Measurements from ENCODE around the gene SMOC1.

Gene SMOC1, protein sequence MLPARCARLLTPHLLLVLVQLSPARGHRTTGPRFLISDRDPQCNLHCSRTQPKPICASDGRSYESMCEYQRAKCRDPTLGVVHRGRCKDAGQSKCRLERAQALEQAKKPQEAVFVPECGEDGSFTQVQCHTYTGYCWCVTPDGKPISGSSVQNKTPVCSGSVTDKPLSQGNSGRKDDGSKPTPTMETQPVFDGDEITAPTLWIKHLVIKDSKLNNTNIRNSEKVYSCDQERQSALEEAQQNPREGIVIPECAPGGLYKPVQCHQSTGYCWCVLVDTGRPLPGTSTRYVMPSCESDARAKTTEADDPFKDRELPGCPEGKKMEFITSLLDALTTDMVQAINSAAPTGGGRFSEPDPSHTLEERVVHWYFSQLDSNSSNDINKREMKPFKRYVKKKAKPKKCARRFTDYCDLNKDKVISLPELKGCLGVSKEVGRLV

GRCh38 chr14:69879175-69880043 lies at the start of gene SMOC1:
Gene SMOC1, plus strand, starts transcription at chr14:69879416. Its CDS starts 263 bp downstream, at chr14:69879679.
- peak; percentile 70 for DNase-seq (ENCODE audit: low spot score)

DNA sequence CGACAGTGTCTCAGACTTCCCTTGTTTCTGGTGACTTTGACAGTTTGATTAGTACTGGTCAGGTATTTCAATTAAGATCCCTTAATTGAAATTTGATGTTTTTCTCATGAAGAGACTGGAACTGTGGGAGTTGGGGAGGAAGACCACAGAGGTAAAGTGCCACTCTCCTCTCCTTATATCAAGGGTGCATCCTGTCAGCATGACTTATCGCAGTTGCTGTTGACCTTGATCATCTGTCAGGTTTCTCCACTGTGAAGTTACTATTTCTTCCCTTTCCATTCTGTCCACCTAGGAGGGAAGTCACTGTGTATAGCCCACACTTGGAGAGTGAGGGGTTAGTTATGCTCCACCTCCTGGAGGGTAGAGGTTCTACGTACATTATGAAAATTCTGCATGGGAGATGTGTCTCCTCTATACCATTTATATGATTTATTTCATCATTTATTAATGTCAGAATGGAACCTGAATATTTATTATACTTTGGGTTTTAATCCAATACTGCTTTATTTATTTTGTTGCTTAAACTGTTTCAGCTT lies 40.3 kb upstream of the SMOC1 start:
- DNase-seq (ENCODE audit: low spot score) = no peak

DNA sequence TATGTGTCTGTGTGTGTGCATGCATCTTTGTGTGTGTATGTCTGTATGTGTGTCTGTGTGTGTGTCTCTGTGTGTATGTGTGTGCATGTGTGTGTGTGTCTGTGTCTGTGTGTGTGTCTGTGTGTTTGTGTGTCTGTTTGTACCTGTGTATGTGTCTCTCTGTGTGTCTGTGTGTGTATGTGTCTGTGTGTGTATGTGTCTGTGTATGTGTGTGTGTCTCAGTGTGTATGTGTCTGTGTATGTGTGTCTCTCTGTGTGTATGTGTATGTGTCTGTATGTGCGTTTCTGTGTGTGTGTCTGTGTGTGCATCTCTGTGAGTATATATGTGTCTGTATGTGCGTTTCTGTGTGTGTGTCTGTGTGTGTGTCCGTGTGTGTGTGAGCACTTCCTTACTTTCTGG lies 39.6 kb upstream of the SMOC1 start:
- no peak for DNase-seq (ENCODE audit: low spot score)

DNA sequence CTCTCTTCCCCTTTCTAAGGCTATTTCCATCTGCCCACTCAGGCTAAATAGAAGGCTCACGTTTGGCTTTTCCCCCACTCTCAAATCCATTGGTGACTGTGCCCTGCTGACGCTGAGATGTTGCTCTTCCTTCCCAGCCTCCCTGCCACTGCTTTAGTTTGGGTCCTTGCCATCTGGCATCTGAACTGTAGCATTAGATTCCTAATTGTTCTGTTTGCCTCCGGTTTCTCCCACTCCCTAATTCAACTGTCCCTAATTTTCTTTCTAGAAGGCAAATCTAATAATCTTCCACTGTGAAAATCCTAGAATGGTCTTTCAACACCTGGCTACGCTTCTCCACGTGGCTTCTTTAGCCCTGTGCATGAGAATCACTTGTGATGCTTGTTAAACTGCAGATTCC lies 37.6 kb upstream of the SMOC1 start:
- no peak for DNase-seq (ENCODE audit: low spot score)

DNA sequence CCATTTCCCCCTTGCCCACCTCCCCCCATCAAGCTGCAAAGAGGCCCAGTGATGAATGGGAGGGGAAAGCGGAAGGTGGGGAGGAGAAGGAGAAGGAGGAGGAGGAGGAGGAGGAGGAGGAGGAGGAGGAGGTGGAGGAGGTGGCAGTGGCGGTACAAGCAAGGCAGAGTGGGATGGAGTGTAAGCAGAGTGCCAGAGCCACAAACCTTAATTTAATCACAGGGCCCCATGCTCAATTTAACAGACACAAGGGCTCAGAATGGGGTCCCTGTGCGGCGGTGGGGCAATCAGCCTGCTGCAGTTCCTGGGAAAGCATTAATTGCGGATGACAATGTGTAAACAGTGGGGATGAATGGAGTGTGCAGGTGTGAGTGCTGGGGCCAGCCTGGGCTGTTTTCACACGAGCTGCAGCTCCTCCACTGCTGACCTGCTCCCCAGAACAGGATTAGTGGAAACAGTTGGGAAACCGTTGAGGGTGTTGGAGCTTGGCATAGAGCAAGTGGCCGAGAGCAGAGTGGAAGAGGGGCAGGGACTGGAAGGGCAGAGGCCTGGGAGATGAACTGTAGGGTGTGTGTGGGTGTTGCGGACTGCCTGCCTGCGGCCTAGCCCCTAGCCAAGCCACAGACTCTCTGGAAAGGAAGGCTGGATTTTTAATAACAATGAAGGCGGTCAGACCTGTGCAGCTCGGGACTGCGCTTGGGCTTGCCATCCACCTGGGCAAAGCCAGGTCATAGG lies 36.4 kb upstream of the SMOC1 start:
- DNase-seq (ENCODE audit: low spot score) = no peak

DNA sequence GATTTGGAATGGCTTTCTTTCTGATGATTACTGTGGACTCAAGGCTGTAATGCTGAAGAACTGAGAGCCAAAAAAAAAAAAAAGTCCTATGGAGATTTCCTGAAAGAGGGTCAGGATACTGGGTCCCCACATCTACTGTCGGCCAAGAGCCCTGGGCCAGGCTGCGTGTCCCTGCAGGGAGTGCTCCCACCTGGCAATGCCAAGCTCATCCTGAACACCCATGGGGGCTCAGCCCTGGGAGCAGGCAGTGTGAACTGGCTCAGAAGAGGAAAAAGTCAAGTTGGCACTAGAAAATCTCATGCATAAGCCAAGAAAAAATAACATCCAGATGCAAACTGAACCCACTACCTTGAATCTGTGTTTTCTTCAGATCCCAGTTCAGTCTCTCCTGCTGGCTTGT lies 35.0 kb upstream of the SMOC1 start:
- no peak for DNase-seq (ENCODE audit: low spot score)

GRCh38 chr14:69845050-69845581 lies 34.1 kb upstream of the SMOC1 start:
- no peak for DNase-seq (ENCODE audit: low spot score)

GRCh38 chr14:69845787-69846186 lies 33.4 kb upstream of the SMOC1 start:
- DNase-seq (ENCODE audit: low spot score) = no peak

DNA sequence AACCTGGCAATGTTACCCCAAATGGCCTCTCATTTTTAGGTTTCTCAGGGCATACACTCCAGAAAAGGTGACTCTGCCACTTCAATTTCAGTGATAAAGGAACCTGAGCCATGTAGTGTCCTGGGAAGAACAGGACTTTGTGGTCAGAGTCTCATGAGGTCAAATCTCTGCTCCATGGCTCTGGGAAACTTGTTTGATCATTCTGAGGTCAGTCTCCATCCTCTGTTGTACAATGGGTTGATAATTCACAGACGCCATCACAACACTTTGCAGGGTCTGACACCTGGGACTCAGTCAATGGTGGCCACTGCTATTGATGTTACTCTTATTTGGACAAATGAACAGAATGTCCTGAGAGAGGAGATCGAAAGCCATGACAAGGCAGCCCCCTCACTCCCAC lies 31.1 kb upstream of the SMOC1 start:
- DNase-seq (ENCODE audit: low spot score) = no peak

DNA sequence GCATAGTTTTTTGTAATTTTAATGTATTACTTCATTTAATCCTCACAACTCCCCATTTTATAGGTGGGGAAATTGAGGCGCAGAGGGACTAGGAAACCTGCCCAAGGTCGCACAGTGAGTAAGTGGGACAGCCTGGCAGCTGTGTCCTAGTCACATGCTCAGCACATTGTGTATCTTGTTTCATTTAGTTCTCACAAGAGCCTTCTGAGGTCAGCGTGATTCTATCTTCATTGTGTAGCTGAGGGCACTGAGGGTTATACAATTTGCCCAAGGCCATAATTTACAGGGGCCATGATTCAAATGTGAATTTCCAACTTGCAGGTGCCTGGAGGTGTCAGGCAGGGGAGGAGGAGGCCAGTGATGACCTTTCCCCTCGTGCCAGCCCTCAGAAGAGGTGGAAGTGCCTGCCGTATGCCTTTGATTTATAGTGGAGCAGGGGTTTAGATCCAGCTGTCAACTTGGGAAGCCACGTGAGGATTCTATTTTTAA lies 30.3 kb upstream of the SMOC1 start:
- DNase-seq (ENCODE audit: low spot score) = no peak

- no peak for DNase-seq (ENCODE audit: low spot score)
These were observed 29.0 kb upstream of the SMOC1 start for GRCh38 chr14:69850086-69850735.

DNA sequence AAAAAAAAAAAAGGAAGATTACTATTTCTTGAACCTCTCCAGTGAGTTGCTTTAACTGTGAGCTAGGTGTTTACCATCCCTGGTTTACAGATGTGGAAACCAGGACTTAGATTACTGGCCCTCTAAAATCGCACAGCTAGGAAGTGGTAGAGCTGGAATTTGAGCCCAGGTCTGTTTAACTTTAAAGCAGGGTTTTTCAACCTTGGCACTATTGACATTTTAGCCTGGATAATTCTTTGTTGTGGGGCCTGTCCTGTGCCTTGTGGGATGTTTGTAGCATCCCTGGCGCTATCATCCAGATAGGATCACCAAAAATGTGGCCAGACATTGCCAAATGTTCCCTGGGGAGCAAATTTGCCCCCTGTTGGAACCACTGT lies 28.5 kb upstream of the SMOC1 start:
- DNase-seq (ENCODE audit: low spot score) = no peak

DNA sequence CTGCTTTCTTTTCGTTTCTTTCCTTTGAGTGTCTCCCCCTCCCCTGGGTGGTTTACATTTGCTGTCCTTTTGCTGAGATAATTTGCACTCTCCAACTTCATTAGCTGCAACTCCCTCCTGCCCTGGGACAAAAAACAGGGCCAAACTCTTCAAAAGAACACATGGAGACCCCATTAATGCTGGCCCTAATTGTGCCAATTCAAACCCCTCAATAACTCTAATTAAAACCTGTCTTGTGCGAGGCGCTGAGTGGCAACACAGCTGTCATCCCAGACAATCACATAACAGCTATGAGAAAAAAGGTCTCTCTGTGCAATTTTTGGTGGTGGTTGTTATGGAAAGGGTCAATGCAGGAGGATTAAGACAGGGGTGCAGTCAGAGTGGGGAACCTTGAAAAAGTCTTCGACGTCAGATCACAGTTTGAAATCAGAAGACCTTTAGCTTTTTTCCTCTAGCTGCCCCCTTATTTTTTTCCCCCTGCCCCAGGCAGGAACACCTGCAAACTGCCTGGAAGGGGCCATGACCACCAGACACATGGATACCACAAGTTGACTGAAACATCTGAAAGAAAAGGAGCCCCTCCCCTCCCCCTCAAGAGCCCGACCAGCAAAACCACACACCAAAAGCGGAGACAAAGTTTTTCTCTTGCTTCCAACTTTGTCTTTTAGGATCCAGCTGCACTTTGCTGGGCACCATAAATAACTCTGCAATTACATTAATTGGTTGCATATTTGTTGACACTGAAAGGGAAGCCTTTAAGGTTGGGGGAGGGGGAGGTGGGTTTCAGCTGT lies 26.5 kb upstream of the SMOC1 start:
- no peak for DNase-seq (ENCODE audit: low spot score)

DNA sequence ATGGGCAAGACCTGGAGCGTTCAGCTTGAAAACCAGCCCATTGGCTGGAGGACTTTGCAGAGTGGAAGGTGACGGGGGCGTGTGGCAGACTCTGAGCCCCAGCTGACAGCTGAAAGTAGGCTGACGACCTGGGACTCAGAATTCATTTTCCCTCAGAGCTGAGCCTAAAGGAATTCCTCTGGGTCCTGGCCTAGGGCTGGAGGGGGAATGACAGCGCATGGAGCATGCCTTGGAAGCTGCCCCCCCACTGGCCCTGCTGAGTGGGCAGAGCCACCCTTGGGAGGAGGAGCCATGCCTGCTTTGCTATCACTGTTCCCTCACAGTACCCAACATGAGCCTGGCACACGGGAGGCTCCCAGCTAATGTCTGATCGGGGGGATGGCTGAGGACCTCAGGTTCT lies 25.4 kb upstream of the SMOC1 start:
- DNase-seq (ENCODE audit: low spot score) = no peak

GRCh38 chr14:69854598-69854997 lies 24.6 kb upstream of the SMOC1 start:
- DNase-seq (ENCODE audit: low spot score) = no peak

- no peak for DNase-seq (ENCODE audit: low spot score)
These were observed 23.9 kb upstream of the SMOC1 start for GRCh38 chr14:69855180-69855832.

DNA sequence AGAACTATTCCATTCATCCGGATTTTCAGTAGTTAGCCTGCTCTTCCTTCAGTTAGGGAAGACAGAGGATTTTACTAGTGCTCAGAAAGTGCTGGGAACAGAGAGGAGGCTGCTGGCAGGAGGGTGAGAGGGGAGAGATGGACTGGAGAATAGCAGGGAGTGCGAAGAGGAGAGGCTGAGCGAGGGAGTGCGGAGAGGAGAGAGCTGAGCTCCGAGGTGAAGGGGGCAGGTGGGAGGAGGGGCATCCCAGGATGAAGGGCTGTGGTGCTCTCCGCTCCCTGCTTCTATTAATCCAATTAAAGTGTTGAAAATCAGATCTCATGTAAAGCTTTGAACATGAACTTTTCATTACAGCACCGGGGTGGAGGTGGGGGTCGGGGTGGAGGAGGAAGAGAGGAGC lies 20.4 kb upstream of the SMOC1 start:
- no peak for DNase-seq (ENCODE audit: low spot score)

DNA sequence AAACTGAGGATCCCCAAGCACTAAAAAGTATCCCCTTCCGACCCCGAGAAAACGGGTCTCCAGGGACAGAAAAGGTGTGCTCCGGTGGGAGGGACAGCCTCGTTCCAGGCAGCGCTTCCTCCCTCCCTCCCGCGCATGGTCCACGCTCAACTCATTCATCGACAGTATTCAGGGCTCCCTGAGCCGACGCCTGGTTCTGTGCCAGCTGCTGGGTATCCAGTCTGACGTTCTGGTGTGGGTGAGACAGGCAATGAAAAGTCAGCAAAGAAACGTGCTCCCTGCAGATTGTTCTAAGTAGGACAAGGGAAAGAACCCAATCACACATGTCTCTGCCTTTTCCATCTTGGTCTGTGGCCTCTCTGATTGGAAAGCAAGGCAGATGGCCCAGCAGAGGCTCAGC lies 19.6 kb upstream of the SMOC1 start:
- DNase-seq (ENCODE audit: low spot score) = no peak

DNA sequence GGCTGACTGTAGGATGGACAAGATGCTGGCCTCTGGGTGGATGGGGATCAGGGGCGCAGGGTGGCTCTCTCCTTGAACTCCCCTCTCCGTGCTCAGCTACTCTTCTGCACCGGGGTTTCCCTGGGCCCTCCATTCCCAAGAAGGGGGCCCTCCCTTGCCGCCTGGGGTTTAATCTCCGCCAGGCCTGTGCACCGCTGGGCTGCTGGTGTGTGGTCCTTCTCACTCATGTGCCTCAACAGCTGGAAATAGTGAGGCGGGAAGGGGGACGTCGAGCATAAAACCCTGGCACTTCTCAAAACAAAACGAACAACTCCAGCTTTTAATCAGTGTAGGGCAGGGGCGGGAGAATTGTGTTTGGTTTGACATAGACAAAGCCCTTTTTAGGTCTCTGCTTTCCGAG lies 19.0 kb upstream of the SMOC1 start:
- DNase-seq (ENCODE audit: low spot score) = no peak

DNA sequence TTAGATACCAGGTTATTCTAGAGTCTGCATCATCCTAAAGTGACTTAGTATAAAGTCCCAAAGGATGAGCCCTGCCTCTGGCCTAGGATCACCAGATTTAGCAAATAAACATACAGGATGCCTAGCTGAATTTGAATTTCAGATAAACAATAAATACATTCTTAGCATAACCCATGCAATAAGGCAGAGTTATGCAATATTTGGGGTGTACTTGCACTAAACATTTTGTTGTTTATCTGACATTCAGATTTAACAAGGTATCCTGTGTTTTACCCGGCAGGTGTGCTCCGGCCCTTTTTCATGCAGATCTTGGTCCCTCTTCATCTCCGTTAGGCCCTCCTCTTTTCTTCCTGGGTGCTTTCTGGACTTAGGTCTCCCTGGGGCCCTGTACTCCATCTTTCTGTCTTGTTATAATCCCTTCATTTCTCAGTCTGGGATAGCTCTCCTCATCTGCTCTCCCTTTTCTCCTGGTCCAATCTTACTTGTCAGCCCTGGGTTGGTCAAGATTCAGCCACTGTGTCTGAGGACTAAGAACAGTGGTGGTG lies 18.1 kb upstream of the SMOC1 start:
- no peak for DNase-seq (ENCODE audit: low spot score)
